GM12892 (cell line): ENCODE data around the gene PTPN23.

ENCODE experiments used
- POLR2A ChIP-seq: IDR thresholded peaks from 2 replicates; pipeline ENCODE4 v1.6.1; 2011; ENCODE audit warnings: low read depth, low read length, control low read depth
- POLR2AphosphoS5 ChIP-seq: IDR thresholded peaks from 2 replicates; pipeline ENCODE4 v1.6.1; 2011; ENCODE audit warnings: low read depth, low read length, control low read depth

GRCh38 chr3:47421741-47422649 is 41.2 kb downstream of the PTPN23 start:
- TF ChIP-seq POLR2A (no peak), POLR2AphosphoS5 (no peak)
